ENCODE data around the gene SPATA6. TPM values are rescaled to one million over a fixed set of nuclear protein-coding genes. Genes with fewer than 3 reads are reported as not detected.
A peak's percentile ranks its signal among the peaks of the same experiment; 100 is the strongest.

SPATA6 gene
- total and polyA plus RNA-seq, 2 of the 13 experiments (the other 11 are each of a cell fraction or from before 2014, with no cell fraction given): 0.81 to 3.3 TPM

- TF ChIP-seq BRD4 (CRISPR knock-in tag; IDR thresholded peaks at IDR 0.05) (no peak), ZHX2 (IDR thresholded peaks at IDR 0.05; ENCODE audit: low read depth) (no peak), ZHX2 (CRISPR knock-in tag; IDR thresholded peaks at IDR 0.05; ENCODE audit: borderline replicate concordance) (no peak), ZHX1 (CRISPR knock-in tag; IDR thresholded peaks at IDR 0.05; ENCODE audit: low read depth) (0 out of 2 replicates have a peak, but pooled peaks have one; percentile 36), ARID5B (CRISPR knock-in tag; IDR thresholded peaks at IDR 0.05) (no peak), ZFP1 (CRISPR knock-in tag; IDR thresholded peaks at IDR 0.05) (no peak), PCBP2 (optimal IDR thresholded peaks at IDR 0.05; ENCODE audit: low read depth, low read length, poor library complexity, severe bottlenecking) (no peak), ZBTB7B (CRISPR knock-in tag; IDR thresholded peaks at IDR 0.05) (no peak), FIP1L1 (IDR thresholded peaks at IDR 0.05; ENCODE audit: borderline replicate concordance, insufficient read depth, low read depth, low read length) (no peak), ARID2 (CRISPR knock-in tag; IDR thresholded peaks at IDR 0.05; ENCODE audit: borderline replicate concordance) (no peak), RARG (CRISPR knock-in tag; IDR thresholded peaks at IDR 0.05; ENCODE audit: low read depth) (no peak), ZBTB33 (CRISPR knock-in tag; IDR thresholded peaks at IDR 0.05) (no peak), ZSCAN20 (CRISPR knock-in tag; IDR thresholded peaks at IDR 0.05; ENCODE audit: borderline replicate concordance) (no peak)
Observed at GRCh38 chr1:48471691-48472576, at the start of gene SPATA6 (continued).

All from HepG2 (cell line).